CD14-positive monocyte (primary cell): ENCODE measurements around the gene SLC1A3. TPM values are rescaled to one million over a fixed set of nuclear protein-coding genes. Genes with fewer than 3 reads are reported as not detected.

Source experiments
- DNase-seq, 3 donors: peaks; one replicate each; pipeline ENCODE4 v3.0.0-alpha.2; 2011 to 2022
- H2AFZ ChIP-seq: 2 replicates; pipeline ENCODE4 v1.6.0; 2012; ENCODE audit warnings: mild to moderate bottlenecking, low read depth, low read length, inconsistent platforms; ENCODE audit not compliant: insufficient read depth, poor library complexity, severe bottlenecking
- H3K27ac ChIP-seq, 2 donors: 1 replicate in 1 of 2; 2 replicates in 1 of 2; pipeline ENCODE4 v1.5.1; 2012 to 2013; ENCODE audit warnings: low read length in 2 of 2, control low read depth in 1 of 2, inconsistent platforms in 1 of 2, low read depth in 1 of 2, mild to moderate bottlenecking in 1 of 2
- H3K27me3 ChIP-seq, 2 donors: one replicate each; pipeline versions ENCODE4 v1.6.0 to v1.6.1; 2011 to 2013; ENCODE audit warnings: low read length in 2 of 2; ENCODE audit not compliant: control insufficient read depth in 2 of 2, insufficient read depth in 2 of 2
- H3K36me3 ChIP-seq, 2 donors: replicated peaks in 1 of 2; 1 replicate in 1 of 2; 2 replicates in 1 of 2; pipeline versions ENCODE4 v1.5.1 to v1.6.1; 2012 to 2013; ENCODE audit warnings: low read length in 2 of 2, control low read depth in 1 of 2, inconsistent platforms in 1 of 2, mild to moderate bottlenecking in 1 of 2; ENCODE audit not compliant: insufficient read depth in 2 of 2, control insufficient read depth in 1 of 2
- H3K4me1 ChIP-seq, 2 donors: 1 replicate in 1 of 2; 2 replicates in 1 of 2; pipeline versions ENCODE4 v1.5.1 to v1.6.1; 2012 to 2013; ENCODE audit warnings: low read length in 2 of 2, control low read depth in 1 of 2, inconsistent platforms in 1 of 2, mild to moderate bottlenecking in 1 of 2, moderate library complexity in 1 of 2; ENCODE audit not compliant: insufficient read depth in 2 of 2, control insufficient read depth in 1 of 2
- H3K4me2 ChIP-seq: replicated peaks from 2 replicates; pipeline ENCODE3; 2012; ENCODE audit warnings: low read length, moderate library complexity, mild to moderate bottlenecking; ENCODE audit not compliant: poor library complexity, severe bottlenecking; ENCODE audit errors: extremely low read depth
- H3K4me3 ChIP-seq, 3 experiments: fragments of 200-600 bp in 1 of 3; sonication (generic) in 1 of 3; replicated peaks in 1 of 3; 1 replicate in 2 of 3; 2 replicates in 1 of 3; pipeline ENCODE4 v1.5.1; 2011 to 2013; ENCODE audit warnings: low read length in 3 of 3, mild to moderate bottlenecking in 3 of 3, control low read depth in 2 of 3, low read depth in 2 of 3, inconsistent platforms in 1 of 3, moderate library complexity in 1 of 3
- H3K79me2 ChIP-seq: 2 replicates; pipeline ENCODE4 v1.6.0; 2012; ENCODE audit warnings: mild to moderate bottlenecking, control low read depth, inconsistent platforms, low read length, moderate library complexity; ENCODE audit not compliant: insufficient read depth
- H3K9ac ChIP-seq: 2 replicates; pipeline ENCODE4 v1.6.0; 2017; ENCODE audit warnings: low read length, mild to moderate bottlenecking; ENCODE audit not compliant: insufficient read depth, poor library complexity, severe bottlenecking
- H3K9me3 ChIP-seq, 2 donors: replicated peaks in 1 of 2; 1 replicate in 1 of 2; 2 replicates in 1 of 2; pipeline versions ENCODE4 v1.5.1 to v1.6.1; 2012 to 2013; ENCODE audit warnings: low read length in 2 of 2, control low read depth in 1 of 2; ENCODE audit not compliant: control insufficient read depth in 1 of 2, insufficient read depth in 1 of 2
- H4K20me1 ChIP-seq: 2 replicates; pipeline ENCODE4 v1.6.0; 2012; ENCODE audit warnings: mild to moderate bottlenecking, low read length, control low read depth, moderate library complexity; ENCODE audit not compliant: insufficient read depth
- H3K27ac Mint-ChIP-seq, 7 donors: one replicate each; pipeline ENCODE4 v1.8.0; 2020; ENCODE audit warnings: mild to moderate bottlenecking in 7 of 7, mixed read lengths in 7 of 7, moderate library complexity in 6 of 7, inconsistent platforms in 2 of 7
- H3K27me3 Mint-ChIP-seq, 3 donors: one replicate each; pipeline ENCODE4 v1.8.0; 2021 to 2022; ENCODE audit warnings: low read depth in 3 of 3, mild to moderate bottlenecking in 3 of 3, mixed read lengths in 3 of 3, moderate library complexity in 3 of 3, inconsistent platforms in 1 of 3
- H3K36me3 Mint-ChIP-seq, 2 donors: one replicate each; pipeline ENCODE4 v1.8.0; 2020; ENCODE audit warnings: mixed read lengths in 2 of 2, inconsistent platforms in 1 of 2, mild to moderate bottlenecking in 1 of 2
- H3K4me1 Mint-ChIP-seq: one replicate; pipeline ENCODE4 v1.8.0; 2020; ENCODE audit warnings: mild to moderate bottlenecking, mixed read lengths
- H3K4me3 Mint-ChIP-seq, 2 donors: one replicate each; pipeline ENCODE4 v1.8.0; 2020; ENCODE audit warnings: mild to moderate bottlenecking in 2 of 2, mixed read lengths in 2 of 2, moderate library complexity in 1 of 2
- H3K9me3 Mint-ChIP-seq, 7 donors: one replicate each; pipeline ENCODE4 v1.8.0; 2020 to 2022; ENCODE audit warnings: mixed read lengths in 7 of 7, mild to moderate bottlenecking in 6 of 7, moderate library complexity in 6 of 7, inconsistent platforms in 2 of 7
- CTCF ChIP-seq: fragments of 200-600 bp; IDR thresholded peaks from one replicate; pipeline ENCODE4 v1.8.0; 2022; ENCODE audit warnings: antibody characterized with exemption, mild to moderate bottlenecking
- WGBS: methylation state at CpG from one replicate; pipeline ENCODE4 v1.1.5; 2013; ENCODE audit warnings: missing lambda C conversion rate; ENCODE audit not compliant: insufficient coverage; 5-methylcytosine and 5-hydroxymethylcytosine counted together
- intact Hi-C, 2 donors: fragments of 100-400 bp; cut with micrococcal nuclease; formaldehyde crosslinking; loops; one replicate each; pipeline versions ENCODE4 v1.15.0 to v1.15.1; 2023
- polyA plus RNA-seq, 3 donors: library from polyadenylated mRNA; depleted of rRNA in 1 of 3; unstranded in 2 of 3; stranded (reverse) in 1 of 3; fragments of 300-500 nt in 2 of 3; fragments of >200 nt in 1 of 3; fragmentation: Illumina TruSeq in 2 of 3; gene quantifications; 1 replicate in 2 of 3; 2 replicates in 1 of 3; pipeline ENCODE4 v1.2.3, GENCODE V29; 2012 to 2021

SLC1A3 gene
- polyA plus RNA-seq, 3 donors, result 1.2 to 3.3 (median 1.3) TPM

- Mint-ChIP-seq H3K4me3 (no peak overlapping the region), H3K27me3 (no peaks in the 10 kb centered on the region), H3K27ac (no peak overlapping the region), H3K4me1 (peaks cover 48% of the 10 kb centered on the region), H3K36me3 (peaks cover 6 to 10% of the 10 kb centered on the region in 2 donors), H3K9me3 (no peaks in the 10 kb centered on the region)
- Histone ChIP-seq H4K20me1 (no peaks in the 10 kb centered on the region), H2AFZ (no peak overlapping the region), H3K9ac (no peak overlapping the region), H3K4me2 (no peak overlapping the region), H3K27me3 (no peaks in the 10 kb centered on the region), H3K36me3 (no peaks in the 10 kb centered on the region), H3K79me2 (peaks cover 12% of the 10 kb centered on the region), H3K4me3 (no peak overlapping the region), H3K9me3 (no peaks in the 10 kb centered on the region), H3K27ac (no peak overlapping the region), H3K4me1 (peaks cover 18 to 24% of the 10 kb centered on the region in 2 donors)
- intact Hi-C loops, result no loop called here
- 100% methylated on average over 2 of the region's 8 CpGs for WGBS
- TF ChIP-seq CTCF, result no peak
- no peak for DNase-seq
Measured at GRCh38 chr5:36661456-36662220, 55.2 kb downstream of the SLC1A3 start.

- 78% methylated on average over 16 of the region's 22 CpGs for WGBS
- peak in 1 of 3 donors; percentile 8 for DNase-seq
- Histone ChIP-seq H3K4me1 (peaks cover 17 to 18% of the 10 kb centered on the region in 2 donors), H3K27ac (no peak overlapping the region), H3K9me3 (no peaks in the 10 kb centered on the region), H3K36me3 (no peaks in the 10 kb centered on the region), H3K79me2 (peaks cover 12% of the 10 kb centered on the region), H3K4me2 (peak overlapping the region; percentile 24), H3K27me3 (no peaks in the 10 kb centered on the region), H3K4me3 (peak overlapping the region in 1 of 3 experiments; percentile 22), H4K20me1 (no peaks in the 10 kb centered on the region), H3K9ac (no peak overlapping the region), H2AFZ (peak overlapping the region; percentile 40)
- H3K27me3 Mint-ChIP-seq, result no peaks in the 10 kb centered on the region
- H3K4me1 Mint-ChIP-seq, result peaks cover 48% of the 10 kb centered on the region
- TF ChIP-seq CTCF, result no peak
- peak overlapping the region in 1 of 7 donors; percentile 82 for H3K27ac Mint-ChIP-seq
- intact Hi-C loops, result no loop called here
- H3K36me3 Mint-ChIP-seq, result peaks cover 6 to 10% of the 10 kb centered on the region in 2 donors
- H3K9me3 Mint-ChIP-seq, result no peaks in the 10 kb centered on the region
- H3K4me3 Mint-ChIP-seq, result peak overlapping the region; percentile 40 to 45
Measured at GRCh38 chr5:36662291-36662851, 56.0 kb downstream of the SLC1A3 start.
